Large intestine (tissue), 3 donors: ENCODE results near the gene CEP20. TPM values are rescaled to one million over a fixed set of nuclear protein-coding genes. Genes with fewer than 3 reads are reported as not detected.

ENCODE experiments used
- DNase-seq, 2 donors: peaks; one replicate each; pipeline versions ENCODE4 v3.0.0 to v3.0.0-alpha.2; 2013
- H3K27ac ChIP-seq: one replicate; pipeline ENCODE4 v1.5.1; 2013; ENCODE audit warnings: low read length
- H3K27me3 ChIP-seq: 2 replicates; pipeline ENCODE4 v1.6.1; 2013; ENCODE audit warnings: low read length; ENCODE audit not compliant: control insufficient read depth, insufficient read depth
- H3K36me3 ChIP-seq: 2 replicates; pipeline ENCODE4 v1.6.1; 2013; ENCODE audit warnings: low read length; ENCODE audit not compliant: control insufficient read depth, insufficient read depth
- H3K4me1 ChIP-seq: one replicate; pipeline ENCODE4 v1.6.1; 2013; ENCODE audit warnings: low read length; ENCODE audit not compliant: control insufficient read depth, insufficient read depth
- H3K4me3 ChIP-seq: one replicate; pipeline ENCODE4 v1.5.1; 2013; ENCODE audit warnings: low read length
- H3K9me3 ChIP-seq: one replicate; pipeline ENCODE4 v1.6.1; 2013; ENCODE audit warnings: mild to moderate bottlenecking, low read depth, low read length, moderate library complexity; ENCODE audit not compliant: control insufficient read depth
- WGBS: methylation state at CpG from one replicate; pipeline ENCODE4 v1.1.5; 2013; ENCODE audit warnings: low lambda C conversion rate; ENCODE audit not compliant: insufficient coverage; 5-methylcytosine and 5-hydroxymethylcytosine counted together
- polyA plus RNA-seq: library from polyadenylated mRNA; unstranded; fragments of 120-200 nt; gene quantifications from one replicate; pipeline ENCODE4 v1.2.1, GENCODE V29; 2013

The CEP20 gene
- polyA plus RNA-seq, 1 donor, result 26.7 TPM

GRCh38 chr16:15835136-15835878 is 53.1 kb downstream of the CEP20 start:
- Histone ChIP-seq H3K27ac (no peak overlapping the region), H3K36me3 (no peaks in the 10 kb centered on the region), H3K9me3 (no peaks in the 10 kb centered on the region), H3K27me3 (no peaks in the 10 kb centered on the region), H3K4me3 (no peak overlapping the region), H3K4me1 (no peaks in the 10 kb centered on the region)
- no peak for DNase-seq
- WGBS, result 40% methylated on average over 1 of the region's 2 CpGs

GRCh38 chr16:15834502-15834901 is 53.9 kb downstream of the CEP20 start:
- no peaks in the 10 kb centered on the region for H3K27me3 ChIP-seq
- no peak for DNase-seq
- H3K9me3 ChIP-seq, result no peaks in the 10 kb centered on the region
- no peak overlapping the region for H3K4me3 ChIP-seq
- no CpG with 5 or more reads among the region's 4 CpGs for WGBS
- H3K36me3 ChIP-seq, result no peaks in the 10 kb centered on the region
- no peaks in the 10 kb centered on the region for H3K4me1 ChIP-seq
- H3K27ac ChIP-seq, result no peak overlapping the region

- H3K4me3 ChIP-seq, result no peak overlapping the region
- H3K9me3 ChIP-seq, result no peaks in the 10 kb centered on the region
- WGBS, result no CpG with 5 or more reads among the region's 9 CpGs
- no peaks in the 10 kb centered on the region for H3K36me3 ChIP-seq
- H3K27me3 ChIP-seq, result no peaks in the 10 kb centered on the region
- DNase-seq, result no peak
- H3K27ac ChIP-seq, result no peak overlapping the region
- no peaks in the 10 kb centered on the region for H3K4me1 ChIP-seq
Observed at GRCh38 chr16:15833541-15833940, 54.9 kb downstream of the CEP20 start.

GRCh38 chr16:15832241-15832640 is 56.2 kb downstream of the CEP20 start:
- H3K4me1 ChIP-seq, result no peaks in the 10 kb centered on the region
- WGBS, result no CpG with 5 or more reads among the region's 6 CpGs
- no peaks in the 10 kb centered on the region for H3K9me3 ChIP-seq
- no peak overlapping the region for H3K27ac ChIP-seq
- H3K4me3 ChIP-seq, result no peak overlapping the region
- no peaks in the 10 kb centered on the region for H3K36me3 ChIP-seq
- DNase-seq, result no peak
- H3K27me3 ChIP-seq, result no peaks in the 10 kb centered on the region

GRCh38 chr16:15830832-15831451 is 57.5 kb downstream of the CEP20 start:
- Histone ChIP-seq H3K27ac (no peak overlapping the region), H3K36me3 (no peaks in the 10 kb centered on the region)
- no peak for DNase-seq

GRCh38 chr16:15829460-15829859 is 58.9 kb downstream of the CEP20 start:
- no peaks in the 10 kb centered on the region for H3K27me3 ChIP-seq
- H3K36me3 ChIP-seq, result no peaks in the 10 kb centered on the region
- peak; percentile 40 to 42 for DNase-seq
- no peak overlapping the region for H3K27ac ChIP-seq
- H3K9me3 ChIP-seq, result no peaks in the 10 kb centered on the region
- no peaks in the 10 kb centered on the region for H3K4me1 ChIP-seq
- no peak overlapping the region for H3K4me3 ChIP-seq
- no CpG with 5 or more reads among the region's 9 CpGs for WGBS

More at GRCh38 chr16:15830832-15831451, 57.5 kb downstream of the CEP20 start:
- Histone ChIP-seq H3K4me1 (no peaks in the 10 kb centered on the region), H3K9me3 (no peaks in the 10 kb centered on the region), H3K27me3 (no peaks in the 10 kb centered on the region), H3K4me3 (no peak overlapping the region)
- 85% methylated on average over 2 of the region's 6 CpGs for WGBS

GRCh38 chr16:15827709-15828343 is 60.6 kb downstream of the CEP20 start:
- WGBS, result no CpG with 5 or more reads among the region's 11 CpGs
- no peaks in the 10 kb centered on the region for H3K36me3 ChIP-seq
- no peaks in the 10 kb centered on the region for H3K27me3 ChIP-seq
- no peak for DNase-seq
- no peaks in the 10 kb centered on the region for H3K4me1 ChIP-seq
- H3K9me3 ChIP-seq, result no peaks in the 10 kb centered on the region
- H3K27ac ChIP-seq, result no peak overlapping the region
- no peak overlapping the region for H3K4me3 ChIP-seq

- Histone ChIP-seq H3K9me3 (no peaks in the 10 kb centered on the region), H3K4me3 (no peak overlapping the region), H3K4me1 (no peaks in the 10 kb centered on the region), H3K36me3 (no peaks in the 10 kb centered on the region), H3K27ac (no peak overlapping the region), H3K27me3 (no peaks in the 10 kb centered on the region)
- DNase-seq, result no peak
- no CpG with 5 or more reads among the region's 7 CpGs for WGBS
Observed at GRCh38 chr16:15827299-15827698, 61.1 kb downstream of the CEP20 start.

GRCh38 chr16:15825750-15826305 is 62.6 kb downstream of the CEP20 start:
- whole genome bisulfite sequencing, result 60% methylated on average over 3 of the region's 9 CpGs
- H3K27ac ChIP-seq, result no peak overlapping the region
- no peak for DNase-seq

GRCh38 chr16:15822957-15823356 is 65.4 kb downstream of the CEP20 start:
- Histone ChIP-seq H3K27ac (no peak overlapping the region), H3K27me3 (no peaks in the 10 kb centered on the region), H3K4me3 (no peak overlapping the region), H3K9me3 (no peaks in the 10 kb centered on the region), H3K36me3 (no peaks in the 10 kb centered on the region), H3K4me1 (no peaks in the 10 kb centered on the region)
- no peak for DNase-seq
- WGBS, result no CpG with 5 or more reads among the region's 17 CpGs

More at GRCh38 chr16:15825750-15826305, 62.6 kb downstream of the CEP20 start:
- no peaks in the 10 kb centered on the region for H3K27me3 ChIP-seq
- H3K4me3 ChIP-seq, result no peak overlapping the region
- no peaks in the 10 kb centered on the region for H3K4me1 ChIP-seq
- no peaks in the 10 kb centered on the region for H3K9me3 ChIP-seq
- no peaks in the 10 kb centered on the region for H3K36me3 ChIP-seq
